Lower lobe of right lung (tissue), 2 donors: ENCODE measurements around the gene FAM107B. TPM values are rescaled to one million over a fixed set of nuclear protein-coding genes. Genes with fewer than 3 reads are reported as not detected.
"Not testable (repeated sequence)": the region's sequence is repeated elsewhere in the genome, so short reads cannot be mapped to it uniquely, and the experiment has no call there.

Experiments used
- ATAC-seq, 2 donors: fragments of 200-7000 bp; cut with Tn5 transposase; one replicate each; pipeline ENCODE4 v1.9.1; 2020 to 2022; ENCODE audit warnings: mild to moderate bottlenecking in 2 of 2, moderate library complexity in 2 of 2
- DNase-seq: peaks from one replicate; pipeline ENCODE4 v3.0.0-alpha.2; 2020
- H3K27ac ChIP-seq: fragments of 200-600 bp; one replicate; pipeline ENCODE4 v1.8.0; 2022
- H3K27me3 ChIP-seq: fragments of 200-600 bp; one replicate; pipeline ENCODE4 v1.8.0; 2022; ENCODE audit warnings: low read depth
- H3K36me3 ChIP-seq: fragments of 200-600 bp; one replicate; pipeline ENCODE4 v1.8.0; 2022; ENCODE audit warnings: mild to moderate bottlenecking
- H3K4me1 ChIP-seq: fragments of 200-600 bp; one replicate; pipeline ENCODE4 v1.8.0; 2022
- H3K4me3 ChIP-seq: fragments of 200-600 bp; one replicate; pipeline ENCODE4 v1.8.0; 2022; ENCODE audit warnings: mild to moderate bottlenecking
- H3K9me3 ChIP-seq: fragments of 200-600 bp; one replicate; pipeline ENCODE4 v1.8.0; 2022
- CTCF ChIP-seq: fragments of 200-600 bp; IDR thresholded peaks from one replicate; pipeline ENCODE4 v1.8.0; 2022; ENCODE audit warnings: antibody characterized with exemption, mild to moderate bottlenecking
- intact Hi-C: fragments of 100-400 bp; cut with DNase I; formaldehyde crosslinking; loops from one replicate; pipeline ENCODE4 v1.11.0; 2022
- total RNA-seq: library from RNA; stranded (reverse); fragmentation: NEBNext Ultra II Directional; extraction: Animal tissue kit (Norgen Biotek cat#: 25700); gene quantifications from one replicate; pipeline ENCODE4 v1.2.1, GENCODE V29; 2021
- donor health status: DM: no; HTN: yes; CAD: no; lungs with severe emphysema.

Gene FAM107B
- total RNA-seq, 1 donor from 2014 or later = 75.4 TPM

- intact Hi-C loops = no loop called here
- peaks cover 6% of the 10 kb centered on the region for H3K4me1 ChIP-seq
- no peak overlapping the region for H3K27ac ChIP-seq
- no peaks in the 10 kb centered on the region for H3K36me3 ChIP-seq
- TF ChIP-seq CTCF = no peak
- H3K27me3 ChIP-seq = no peaks in the 10 kb centered on the region
- H3K4me3 ChIP-seq = no peak overlapping the region
- DNase-seq = no peak
- no peaks in the 10 kb centered on the region for H3K9me3 ChIP-seq
- no peak for ATAC-seq
Observed at GRCh38 chr10:14692344-14693076, 82.2 kb downstream of the FAM107B start.

GRCh38 chr10:14691359-14691758 lies 83.3 kb downstream of the FAM107B start:
- H3K4me3 ChIP-seq = no peak overlapping the region
- H3K36me3 ChIP-seq = no peaks in the 10 kb centered on the region
- no peak for ATAC-seq
- no peak overlapping the region for H3K27ac ChIP-seq
- TF ChIP-seq CTCF = no peak
- H3K4me1 ChIP-seq = peaks cover 11% of the 10 kb centered on the region
- H3K9me3 ChIP-seq = no peaks in the 10 kb centered on the region
- H3K27me3 ChIP-seq = no peaks in the 10 kb centered on the region
- intact Hi-C loops = no loop called here
- DNase-seq = no peak

- no peak for DNase-seq
- no peak for TF ChIP-seq CTCF
Observed at GRCh38 chr10:14688606-14689005, 86.1 kb downstream of the FAM107B start.

DNA sequence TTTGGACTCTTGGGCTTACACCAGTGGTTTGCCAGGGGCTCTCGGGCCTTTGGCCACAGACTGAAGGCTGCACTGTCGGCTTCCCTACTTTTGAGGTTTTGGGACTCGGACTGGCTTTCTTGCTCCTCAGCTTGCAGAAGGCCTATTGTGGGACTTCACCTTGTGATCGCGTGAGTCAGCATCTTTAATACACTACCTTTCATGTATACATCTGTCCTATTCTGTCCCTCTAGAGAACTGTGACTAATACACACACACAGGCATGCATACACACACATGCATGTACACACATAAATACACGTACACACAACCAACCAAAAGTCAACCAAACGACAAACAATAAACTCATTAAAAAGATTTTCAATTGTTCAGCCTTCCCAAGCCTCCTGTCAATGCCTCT lies 86.5 kb downstream of the FAM107B start:
- H3K27me3 ChIP-seq, H3K27ac ChIP-seq, intact Hi-C loops, H3K9me3 ChIP-seq, ATAC-seq, H3K36me3 ChIP-seq, DNase-seq, H3K4me3 ChIP-seq: not testable (repeated sequence)
- peaks cover 14% of the 10 kb centered on the region for H3K4me1 ChIP-seq

More at GRCh38 chr10:14688606-14689005, 86.1 kb downstream of the FAM107B start:
- ATAC-seq = no peak
- Histone ChIP-seq H3K27ac (no peak overlapping the region), H3K36me3 (no peaks in the 10 kb centered on the region), H3K9me3 (no peaks in the 10 kb centered on the region), H3K4me3 (no peak overlapping the region), H3K27me3 (no peaks in the 10 kb centered on the region), H3K4me1 (peaks cover 11% of the 10 kb centered on the region)
- intact Hi-C loops = no loop called here

- Histone ChIP-seq H3K27me3 (no peaks in the 10 kb centered on the region), H3K4me3 (no peak overlapping the region), H3K9me3 (no peaks in the 10 kb centered on the region), H3K36me3 (no peaks in the 10 kb centered on the region), H3K27ac (peak overlapping the region; percentile 8), H3K4me1 (peaks cover 19% of the 10 kb centered on the region)
- DNase-seq = no peak
- intact Hi-C loops = no loop called here
- TF ChIP-seq CTCF = no peak
- peak; percentile 83 to 91 for ATAC-seq
Observed at GRCh38 chr10:14687340-14687739, 87.4 kb downstream of the FAM107B start.

DNA sequence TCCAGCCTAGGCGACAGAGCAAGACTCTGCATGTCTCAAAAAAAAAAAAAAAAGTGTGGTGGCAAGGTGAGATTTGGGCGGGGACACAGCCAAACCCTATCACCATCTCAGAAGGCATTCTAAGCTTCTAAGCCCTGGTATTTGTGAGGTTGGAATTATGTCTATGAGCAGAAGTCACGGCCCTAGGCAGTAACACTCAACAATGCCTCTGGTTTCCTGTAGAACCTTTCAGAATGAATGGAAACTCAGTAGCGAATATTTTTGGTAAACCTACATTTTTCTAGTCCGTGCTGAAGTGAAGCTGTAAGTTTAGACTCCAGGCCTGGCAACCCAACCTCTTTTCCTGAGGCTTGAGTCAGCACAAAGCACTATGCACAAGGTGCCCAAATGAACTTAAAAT lies 88.3 kb downstream of the FAM107B start:
- intact Hi-C loops = no loop called here
- no peak for DNase-seq
- Histone ChIP-seq H3K27ac (no peak overlapping the region), H3K27me3 (no peaks in the 10 kb centered on the region), H3K9me3 (no peaks in the 10 kb centered on the region), H3K36me3 (no peaks in the 10 kb centered on the region), H3K4me3 (no peak overlapping the region), H3K4me1 (peaks cover 19% of the 10 kb centered on the region)
- ATAC-seq = no peak
- no peak for TF ChIP-seq CTCF
